Measurements from ENCODE around the gene NPTXR. TPM values are rescaled to one million over a fixed set of nuclear protein-coding genes. Genes with fewer than 3 reads are reported as not detected.

NPTXR gene
- total and polyA plus RNA-seq, 2 experiments from 2014 or later, result 0.99 to 2.7 TPM

- no peak overlapping the region for H3K4me2 ChIP-seq (ENCODE audit: unreplicated experiment)
- DNase-seq, result no peak
Observed at GRCh38 chr22:38777087-38777671, 66.6 kb downstream of the NPTXR start.

GRCh38 chr22:38776086-38776485 lies 67.7 kb downstream of the NPTXR start:
- TF ChIP-seq EZH2 (IDR thresholded peaks at IDR 0.05; ENCODE audit: insufficient read depth, poor library complexity, severe bottlenecking) (no peak), EZH2phosphoT487 (IDR thresholded peaks at IDR 0.05; ENCODE audit: insufficient read depth, low read depth) (no peak)
- DNase-seq, result no peak
- H3K9me3 ChIP-seq (ENCODE audit: low read depth), result no peaks in the 10 kb centered on the region
- no peaks in the 10 kb centered on the region for H3K4me1 ChIP-seq (ENCODE audit: insufficient read depth)
- no peak overlapping the region for H2AFZ ChIP-seq
- H3K4me2 ChIP-seq (ENCODE audit: unreplicated experiment), result no peak overlapping the region
- no peaks in the 10 kb centered on the region for H3F3A ChIP-seq (ENCODE audit: insufficient read depth)
- H4K20me1 ChIP-seq (ENCODE audit: insufficient read depth), result no peaks in the 10 kb centered on the region
- no peak overlapping the region for H3K27ac ChIP-seq
- WGBS, 2 experiments (ENCODE audit: low coverage in 1 of 2, low lambda C conversion rate in 2 of 2, missing lambda C conversion rate in 2 of 2), result 75 to 77% methylated on average over 4 to 6 of the region's 6 CpGs
- in situ Hi-C loops (cut with MboI), result no loop called here
- no peak overlapping the region for H3K9ac ChIP-seq
- H3K9me2 ChIP-seq (ENCODE audit: insufficient read depth), result no peaks in the 10 kb centered on the region
- H3K79me2 ChIP-seq (ENCODE audit: insufficient read depth), result no peaks in the 10 kb centered on the region
- no peaks in the 10 kb centered on the region for H3K27me3 ChIP-seq (replicated peaks; ENCODE audit: insufficient read depth)
- H3K36me3 ChIP-seq (ENCODE audit: low read depth), result no peaks in the 10 kb centered on the region
- no peak overlapping the region for H3K4me3 ChIP-seq

More at GRCh38 chr22:38777087-38777671, 66.6 kb downstream of the NPTXR start:
- Histone ChIP-seq H2AFZ (no peak overlapping the region), H3K27me3 (replicated peaks; ENCODE audit: insufficient read depth) (no peaks in the 10 kb centered on the region), H4K20me1 (ENCODE audit: insufficient read depth) (no peaks in the 10 kb centered on the region), H3K4me1 (ENCODE audit: insufficient read depth) (peaks cover under 1% of the 10 kb centered on the region), H3K9ac (no peak overlapping the region), H3K36me3 (ENCODE audit: low read depth) (no peaks in the 10 kb centered on the region), H3K27ac (no peak overlapping the region), H3K79me2 (ENCODE audit: insufficient read depth) (no peaks in the 10 kb centered on the region), H3K9me2 (ENCODE audit: insufficient read depth) (no peaks in the 10 kb centered on the region), H3F3A (ENCODE audit: insufficient read depth) (peaks cover 3% of the 10 kb centered on the region; the same call in 1 of the 2 replicates), H3K9me3 (ENCODE audit: low read depth) (no peaks in the 10 kb centered on the region), H3K4me3 (no peak overlapping the region)
- WGBS, 2 experiments (ENCODE audit: low coverage in 1 of 2, low lambda C conversion rate in 2 of 2, missing lambda C conversion rate in 2 of 2), result 88 to 89% methylated on average over 21 to 27 of the region's 27 CpGs
- in situ Hi-C loops (cut with MboI), result no loop called here
- TF ChIP-seq EZH2phosphoT487 (IDR thresholded peaks at IDR 0.05; ENCODE audit: insufficient read depth, low read depth), result no peak
- TF ChIP-seq EZH2 (IDR thresholded peaks at IDR 0.05; ENCODE audit: insufficient read depth, poor library complexity, severe bottlenecking), result no peak

GRCh38 chr22:38775656-38776055 lies 68.2 kb downstream of the NPTXR start:
- Histone ChIP-seq H4K20me1 (ENCODE audit: insufficient read depth) (no peaks in the 10 kb centered on the region), H3K36me3 (ENCODE audit: low read depth) (no peaks in the 10 kb centered on the region), H3K4me1 (ENCODE audit: insufficient read depth) (no peaks in the 10 kb centered on the region), H3K9me2 (ENCODE audit: insufficient read depth) (no peaks in the 10 kb centered on the region), H3F3A (ENCODE audit: insufficient read depth) (no peaks in the 10 kb centered on the region), H2AFZ (no peak overlapping the region), H3K27me3 (replicated peaks; ENCODE audit: insufficient read depth) (no peaks in the 10 kb centered on the region), H3K4me3 (no peak overlapping the region), H3K9me3 (ENCODE audit: low read depth) (no peaks in the 10 kb centered on the region), H3K4me2 (ENCODE audit: unreplicated experiment) (no peak overlapping the region), H3K27ac (no peak overlapping the region), H3K9ac (no peak overlapping the region), H3K79me2 (ENCODE audit: insufficient read depth) (no peaks in the 10 kb centered on the region)
- WGBS, 2 experiments (ENCODE audit: low coverage in 1 of 2, low lambda C conversion rate in 2 of 2, missing lambda C conversion rate in 2 of 2), result 69 to 73% methylated on average over 13 of the region's 13 CpGs
- in situ Hi-C loops (cut with MboI), result no loop called here
- no peak for TF ChIP-seq EZH2phosphoT487 (IDR thresholded peaks at IDR 0.05; ENCODE audit: insufficient read depth, low read depth)
- TF ChIP-seq EZH2 (IDR thresholded peaks at IDR 0.05; ENCODE audit: insufficient read depth, poor library complexity, severe bottlenecking), result no peak
- DNase-seq, result no peak

GRCh38 chr22:38774496-38775166 lies 69.2 kb downstream of the NPTXR start:
- TF ChIP-seq EZH2phosphoT487 (IDR thresholded peaks at IDR 0.05; ENCODE audit: insufficient read depth, low read depth) (no peak), EZH2 (IDR thresholded peaks at IDR 0.05; ENCODE audit: insufficient read depth, poor library complexity, severe bottlenecking) (no peak)
- no peaks in the 10 kb centered on the region for H3K36me3 ChIP-seq (ENCODE audit: low read depth)
- no peak overlapping the region for H2AFZ ChIP-seq
- H3K27ac ChIP-seq, result no peak overlapping the region
- no peaks in the 10 kb centered on the region for H3K4me1 ChIP-seq (ENCODE audit: insufficient read depth)
- no peak for DNase-seq
- no peaks in the 10 kb centered on the region for H3K9me3 ChIP-seq (ENCODE audit: low read depth)
- H3K79me2 ChIP-seq (ENCODE audit: insufficient read depth), result no peaks in the 10 kb centered on the region
- H3K9ac ChIP-seq, result no peak overlapping the region
- 60 to 64% methylated on average over 10 to 11 of the region's 11 CpGs for WGBS, 2 experiments (ENCODE audit: low coverage in 1 of 2, low lambda C conversion rate in 2 of 2, missing lambda C conversion rate in 2 of 2)
- H3F3A ChIP-seq (ENCODE audit: insufficient read depth), result no peaks in the 10 kb centered on the region
- no peaks in the 10 kb centered on the region for H4K20me1 ChIP-seq (ENCODE audit: insufficient read depth)
- H3K4me3 ChIP-seq, result no peak overlapping the region
- no peaks in the 10 kb centered on the region for H3K9me2 ChIP-seq (ENCODE audit: insufficient read depth)
- no peaks in the 10 kb centered on the region for H3K27me3 ChIP-seq (replicated peaks; ENCODE audit: insufficient read depth)
- in situ Hi-C loops (cut with MboI), result no loop called here
- H3K4me2 ChIP-seq (ENCODE audit: unreplicated experiment), result no peak overlapping the region

All from GM23248 (cell line).